PFSK-1 (cell line): Measurements from ENCODE around the gene ZNF765.
A peak's percentile ranks its signal among the peaks of the same experiment; 100 is the strongest.

ENCODE experiments used
- FOXP2 ChIP-seq: optimal IDR thresholded peaks from 2 replicates; pipeline ENCODE3; 2011; ENCODE audit warnings: borderline replicate concordance, control low read depth, inconsistent platforms; ENCODE audit not compliant: insufficient read depth; ENCODE audit errors: extremely low read length, extremely low read depth
- POLR2AphosphoS5 ChIP-seq: IDR thresholded peaks from 2 replicates; pipeline ENCODE4 v1.6.1; 2012; ENCODE audit warnings: low read depth, mild to moderate bottlenecking, control low read depth, low read length, moderate library complexity
- SIN3A ChIP-seq: IDR thresholded peaks from 2 replicates; pipeline ENCODE4 v1.6.1; 2012; ENCODE audit warnings: mild to moderate bottlenecking, low read length, moderate library complexity, borderline replicate concordance; ENCODE audit not compliant: insufficient read depth
- TAF1 ChIP-seq: IDR thresholded peaks from 2 replicates; pipeline ENCODE4 v1.6.1; 2012; ENCODE audit warnings: low read length, control low read depth, borderline replicate concordance; ENCODE audit not compliant: insufficient read depth
- TF ChIP-seq, protein P1 (sequence below), 2 experiments: IDR thresholded peaks; 2 replicates each; pipeline versions ENCODE4 v1.6.1 to v1.8.0; 2011 to 2012; ENCODE audit warnings: low read depth in 2 of 2, low read length in 2 of 2, control low read depth in 1 of 2, inconsistent platforms in 1 of 2, mild to moderate bottlenecking in 1 of 2, moderate library complexity in 1 of 2; ENCODE audit not compliant: insufficient read depth in 1 of 2

DNA sequence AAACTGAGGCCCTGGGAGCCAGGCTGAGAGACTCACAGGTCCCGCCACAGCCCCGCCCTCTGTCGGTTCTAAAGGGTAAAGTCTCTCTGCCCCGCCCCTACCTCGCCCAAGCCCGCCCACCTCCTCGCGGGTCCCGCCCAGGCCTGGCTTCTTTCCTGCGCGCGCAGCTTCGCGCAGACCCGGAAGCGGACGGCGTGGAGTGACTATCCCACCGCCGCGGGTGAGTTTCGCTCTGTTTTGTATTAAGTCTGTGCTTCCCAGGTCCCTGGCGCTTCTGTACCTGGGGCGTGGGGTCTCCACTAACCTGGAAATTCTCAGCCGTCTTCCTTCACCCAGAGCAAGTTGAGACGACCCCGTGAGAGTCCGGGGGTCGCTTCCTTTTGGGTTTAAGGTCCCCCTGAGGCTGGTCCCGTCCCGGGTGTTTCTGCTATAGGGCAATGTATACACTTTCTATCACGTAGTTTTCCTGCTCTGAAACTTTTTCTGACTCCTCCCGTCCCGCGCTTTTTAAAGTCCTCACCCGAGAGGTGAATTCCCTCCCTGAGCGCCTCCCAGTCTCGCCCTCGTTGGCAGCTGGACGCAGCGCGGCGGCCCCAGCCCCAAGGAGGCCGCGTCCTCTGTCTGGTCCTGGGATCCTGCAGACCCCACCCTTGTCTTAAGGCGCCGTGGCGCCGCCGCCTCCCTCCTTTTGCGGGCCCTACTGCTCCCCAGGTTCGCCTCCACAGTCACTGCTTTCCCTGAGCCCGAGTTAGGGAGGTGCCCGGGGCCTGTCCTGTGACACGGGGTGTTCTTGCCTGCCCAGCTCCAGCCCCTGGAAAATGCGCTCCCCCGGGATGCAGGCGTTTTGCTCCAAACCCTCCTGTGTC, at the start of gene ZNF765:
- TF ChIP-seq POLR2AphosphoS5 (peak; percentile 81), TAF1 (peak; percentile 70; the same call in 1 of the 2 replicates), SIN3A (peak; percentile 67; the same call in 1 of the 2 replicates), FOXP2 (no peak)
- TF ChIP-seq, protein P1, sequence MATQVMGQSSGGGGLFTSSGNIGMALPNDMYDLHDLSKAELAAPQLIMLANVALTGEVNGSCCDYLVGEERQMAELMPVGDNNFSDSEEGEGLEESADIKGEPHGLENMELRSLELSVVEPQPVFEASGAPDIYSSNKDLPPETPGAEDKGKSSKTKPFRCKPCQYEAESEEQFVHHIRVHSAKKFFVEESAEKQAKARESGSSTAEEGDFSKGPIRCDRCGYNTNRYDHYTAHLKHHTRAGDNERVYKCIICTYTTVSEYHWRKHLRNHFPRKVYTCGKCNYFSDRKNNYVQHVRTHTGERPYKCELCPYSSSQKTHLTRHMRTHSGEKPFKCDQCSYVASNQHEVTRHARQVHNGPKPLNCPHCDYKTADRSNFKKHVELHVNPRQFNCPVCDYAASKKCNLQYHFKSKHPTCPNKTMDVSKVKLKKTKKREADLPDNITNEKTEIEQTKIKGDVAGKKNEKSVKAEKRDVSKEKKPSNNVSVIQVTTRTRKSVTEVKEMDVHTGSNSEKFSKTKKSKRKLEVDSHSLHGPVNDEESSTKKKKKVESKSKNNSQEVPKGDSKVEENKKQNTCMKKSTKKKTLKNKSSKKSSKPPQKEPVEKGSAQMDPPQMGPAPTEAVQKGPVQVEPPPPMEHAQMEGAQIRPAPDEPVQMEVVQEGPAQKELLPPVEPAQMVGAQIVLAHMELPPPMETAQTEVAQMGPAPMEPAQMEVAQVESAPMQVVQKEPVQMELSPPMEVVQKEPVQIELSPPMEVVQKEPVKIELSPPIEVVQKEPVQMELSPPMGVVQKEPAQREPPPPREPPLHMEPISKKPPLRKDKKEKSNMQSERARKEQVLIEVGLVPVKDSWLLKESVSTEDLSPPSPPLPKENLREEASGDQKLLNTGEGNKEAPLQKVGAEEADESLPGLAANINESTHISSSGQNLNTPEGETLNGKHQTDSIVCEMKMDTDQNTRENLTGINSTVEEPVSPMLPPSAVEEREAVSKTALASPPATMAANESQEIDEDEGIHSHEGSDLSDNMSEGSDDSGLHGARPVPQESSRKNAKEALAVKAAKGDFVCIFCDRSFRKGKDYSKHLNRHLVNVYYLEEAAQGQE (IDR thresholded peaks at IDR 0.05; ENCODE audit: insufficient read depth in 1 of 2, low read depth in 2 of 2, low read length in 2 of 2): no peak
